Endothelial cell of umbilical vein (primary cell): ENCODE data around the gene SRSF11.
A peak's percentile ranks its signal among the peaks of the same experiment; 100 is the strongest.

Experiments used
- POLR2A ChIP-seq: IDR thresholded peaks from 2 replicates; pipeline ENCODE4 v1.6.1; 2012; ENCODE audit warnings: low read depth, mild to moderate bottlenecking, control low read depth, low read length
- TF ChIP-seq, protein P1 (sequence below), 2 donors: IDR thresholded peaks; 1 replicate in 1 of 2; 2 replicates in 1 of 2; pipeline ENCODE4 v1.5.1; 2011; ENCODE audit warnings: low read length in 2 of 2, mild to moderate bottlenecking in 2 of 2, moderate library complexity in 2 of 2, control low read depth in 1 of 2, inconsistent platforms in 1 of 2, low read depth in 1 of 2; ENCODE audit not compliant: insufficient read depth in 1 of 2; ENCODE audit errors: extremely low read depth in 1 of 2

GRCh38 chr1:70221238-70222121 is at the start of gene SRSF11:
- TF ChIP-seq, protein P1, sequence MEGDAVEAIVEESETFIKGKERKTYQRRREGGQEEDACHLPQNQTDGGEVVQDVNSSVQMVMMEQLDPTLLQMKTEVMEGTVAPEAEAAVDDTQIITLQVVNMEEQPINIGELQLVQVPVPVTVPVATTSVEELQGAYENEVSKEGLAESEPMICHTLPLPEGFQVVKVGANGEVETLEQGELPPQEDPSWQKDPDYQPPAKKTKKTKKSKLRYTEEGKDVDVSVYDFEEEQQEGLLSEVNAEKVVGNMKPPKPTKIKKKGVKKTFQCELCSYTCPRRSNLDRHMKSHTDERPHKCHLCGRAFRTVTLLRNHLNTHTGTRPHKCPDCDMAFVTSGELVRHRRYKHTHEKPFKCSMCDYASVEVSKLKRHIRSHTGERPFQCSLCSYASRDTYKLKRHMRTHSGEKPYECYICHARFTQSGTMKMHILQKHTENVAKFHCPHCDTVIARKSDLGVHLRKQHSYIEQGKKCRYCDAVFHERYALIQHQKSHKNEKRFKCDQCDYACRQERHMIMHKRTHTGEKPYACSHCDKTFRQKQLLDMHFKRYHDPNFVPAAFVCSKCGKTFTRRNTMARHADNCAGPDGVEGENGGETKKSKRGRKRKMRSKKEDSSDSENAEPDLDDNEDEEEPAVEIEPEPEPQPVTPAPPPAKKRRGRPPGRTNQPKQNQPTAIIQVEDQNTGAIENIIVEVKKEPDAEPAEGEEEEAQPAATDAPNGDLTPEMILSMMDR (IDR thresholded peaks at IDR 0.05; ENCODE audit: extremely low read depth in 1 of 2, insufficient read depth in 1 of 2, low read depth in 1 of 2, low read length in 2 of 2) = no peak
- TF ChIP-seq POLR2A = peak; percentile 73
